HG02588 (cell line): Measurements from ENCODE around the gene TCAF2.
A peak's percentile ranks its signal among the peaks of the same experiment; 100 is the strongest.
"Not testable (repeated sequence)": the region's sequence is repeated elsewhere in the genome, so short reads cannot be mapped to it uniquely, and the experiment has no call there.

Experiments
- ATAC-seq: cut with Tn5 transposase; IDR thresholded peaks from one replicate; pipeline ENCODE4 v1.9.1; 2021; ENCODE audit warnings: mild to moderate bottlenecking, moderate library complexity; ENCODE audit not compliant: unreplicated experiment

The TCAF2 gene

GRCh38 chr7:143620646-143621045 lies at the start of gene TCAF2:
Gene TCAF2 (plus strand): TSS chr7:143620974.
- ATAC-seq: peak; percentile 81

- not testable (repeated sequence) for ATAC-seq
Measured at GRCh38 chr7:143571501-143571900, 49.3 kb upstream of the TCAF2 start, which contains the start of gene CTAGE15. Gene CTAGE15 (plus strand): TSS chr7:143571801. CDS start chr7:143571818, 17 bp downstream.

- ATAC-seq: not testable (repeated sequence)
Measured at GRCh38 chr7:143588183-143588582, 32.6 kb upstream of the TCAF2 start.

GRCh38 chr7:143589897-143590296 lies 30.9 kb upstream of the TCAF2 start:
- not testable (repeated sequence) for ATAC-seq

- ATAC-seq: not testable (repeated sequence)
Measured at GRCh38 chr7:143598086-143598485, 22.7 kb upstream of the TCAF2 start.

GRCh38 chr7:143603549-143603948 lies 17.2 kb upstream of the TCAF2 start:
- ATAC-seq: not testable (repeated sequence)

- not testable (repeated sequence) for ATAC-seq
Measured at GRCh38 chr7:143606088-143606487, 14.7 kb upstream of the TCAF2 start.

GRCh38 chr7:143615545-143615944 lies 5.2 kb upstream of the TCAF2 start:
- not testable (repeated sequence) for ATAC-seq

GRCh38 chr7:143617204-143617603 lies 3.6 kb upstream of the TCAF2 start:
- ATAC-seq: not testable (repeated sequence)

- peak; percentile 13 for ATAC-seq
Measured at GRCh38 chr7:143620058-143620457, 716 bp upstream of the TCAF2 start.

GRCh38 chr7:143621175-143621574 lies 401 bp downstream of the TCAF2 start:
- peak; percentile 38 for ATAC-seq

GRCh38 chr7:143622130-143622529 lies 1.4 kb downstream of the TCAF2 start:
- peak; percentile 36 for ATAC-seq

GRCh38 chr7:143630653-143631052 lies 9.9 kb downstream of the TCAF2 start:
- ATAC-seq: not testable (repeated sequence)

GRCh38 chr7:143632506-143632905 lies 11.7 kb downstream of the TCAF2 start:
- ATAC-seq: not testable (repeated sequence)

GRCh38 chr7:143633013-143633618 lies 12.3 kb downstream of the TCAF2 start:
- ATAC-seq: not testable (repeated sequence)

GRCh38 chr7:143635364-143636240 lies 14.8 kb downstream of the TCAF2 start:
- ATAC-seq: not testable (repeated sequence)

- ATAC-seq: not testable (repeated sequence)
Measured at GRCh38 chr7:143639372-143639771, 18.6 kb downstream of the TCAF2 start.

GRCh38 chr7:143640528-143641189 lies 19.9 kb downstream of the TCAF2 start:
- not testable (repeated sequence) for ATAC-seq

GRCh38 chr7:143646598-143646997 lies 25.8 kb downstream of the TCAF2 start:
- not testable (repeated sequence) for ATAC-seq

- ATAC-seq: not testable (repeated sequence)
Measured at GRCh38 chr7:143649902-143650301, 29.1 kb downstream of the TCAF2 start.

GRCh38 chr7:143650447-143650846 lies 29.7 kb downstream of the TCAF2 start:
- ATAC-seq: not testable (repeated sequence)
